Mesodermal cell (in vitro differentiated cells): ENCODE data around the gene AFAP1.

Experiments
- H3K27ac ChIP-seq: 2 replicates; pipeline ENCODE4 v1.7.0; 2013; ENCODE audit warnings: mild to moderate bottlenecking, low read depth, low read length, moderate library complexity; ENCODE audit not compliant: severe bottlenecking
- H3K36me3 ChIP-seq: 2 replicates; pipeline ENCODE4 v1.7.1; 2013; ENCODE audit warnings: mild to moderate bottlenecking, low read length, moderate library complexity; ENCODE audit not compliant: control insufficient read depth, insufficient read depth
- H3K4me1 ChIP-seq: one replicate; pipeline ENCODE4 v1.7.1; 2013; ENCODE audit warnings: mild to moderate bottlenecking, low read length; ENCODE audit not compliant: insufficient read depth, control insufficient read depth, poor library complexity, severe bottlenecking
- H3K4me3 ChIP-seq: 2 replicates; pipeline ENCODE4 v1.7.0; 2013; ENCODE audit warnings: low read length, control low read depth, mild to moderate bottlenecking; ENCODE audit not compliant: insufficient read depth, poor library complexity, severe bottlenecking; ENCODE audit errors: extremely low read depth
- H3K9me3 ChIP-seq: 2 replicates; pipeline ENCODE4 v1.7.1; 2013; ENCODE audit warnings: mild to moderate bottlenecking, low read length, moderate library complexity; ENCODE audit not compliant: control insufficient read depth
- WGBS, 2 experiments: methylation state at CpG; one replicate each; pipeline ENCODE4 v1.1.5; 2013; ENCODE audit warnings: missing lambda C conversion rate in 2 of 2; ENCODE audit not compliant: insufficient coverage in 2 of 2; 5-methylcytosine and 5-hydroxymethylcytosine counted together

The AFAP1 gene

DNA sequence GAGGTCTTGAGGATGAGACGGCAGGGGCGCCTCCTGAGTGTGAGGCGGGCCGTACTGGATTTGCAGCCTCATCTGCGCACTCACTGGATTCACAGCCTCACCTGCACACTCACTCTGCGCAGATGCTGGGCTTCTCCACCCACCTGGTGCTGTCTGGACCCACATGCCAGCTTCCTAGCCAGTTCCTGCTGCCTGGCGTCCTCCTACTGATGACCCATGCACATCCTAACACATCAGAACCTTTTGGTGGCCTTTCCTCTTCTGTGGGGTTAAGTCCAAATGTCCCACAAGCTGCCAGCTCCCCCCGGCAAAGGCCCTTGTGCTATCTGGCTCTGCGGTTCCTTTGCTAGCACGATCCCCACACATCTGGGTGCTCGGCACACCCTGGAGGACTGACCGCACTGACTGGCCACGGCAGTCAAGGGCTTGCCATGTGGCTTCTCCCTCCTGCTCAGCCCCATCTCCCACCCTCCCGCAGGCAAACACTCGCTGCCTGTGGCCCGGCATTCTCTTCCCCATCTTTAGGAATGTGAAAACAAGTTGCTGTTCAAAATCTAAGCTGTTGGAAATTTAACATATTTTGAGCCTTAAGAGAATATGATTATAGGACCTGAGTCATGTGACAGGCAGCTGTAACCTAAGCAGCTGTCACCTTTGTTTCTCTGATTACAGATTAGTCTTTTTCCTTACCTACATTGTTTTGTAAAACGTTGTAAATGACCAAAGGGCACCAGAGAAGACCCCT is 39.4 kb upstream of the AFAP1 start:
- 77 to 84% methylated on average over 14 to 16 of the region's 17 CpGs for WGBS, 2 experiments
- Histone ChIP-seq H3K4me1 (peaks cover 23% of the 10 kb centered on the region), H3K4me3 (no peak overlapping the region), H3K9me3 (no peaks in the 10 kb centered on the region), H3K27ac (no peak overlapping the region), H3K36me3 (no peaks in the 10 kb centered on the region)

DNA sequence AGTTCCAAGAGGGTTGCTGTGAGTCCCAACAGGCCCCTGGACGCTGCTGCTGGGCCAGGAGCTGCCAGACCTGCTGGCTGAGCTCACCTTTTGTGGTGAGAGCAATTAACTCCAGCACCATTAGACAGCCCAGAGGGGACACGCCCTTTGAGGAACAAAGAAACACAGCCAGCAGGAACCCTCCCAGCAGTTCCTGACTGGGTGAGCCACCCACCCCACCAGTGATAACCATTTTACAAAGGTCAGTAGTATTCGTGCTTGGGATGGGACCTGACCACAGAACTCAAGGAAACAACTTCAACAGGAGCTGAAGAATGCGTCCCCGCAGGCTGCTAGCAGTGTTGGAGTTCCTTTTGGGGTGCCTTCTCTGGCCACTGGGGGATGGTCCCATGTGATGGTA is 38.8 kb upstream of the AFAP1 start:
- WGBS, 2 experiments = 82 to 92% methylated on average over 5 of the region's 5 CpGs
- H3K36me3 ChIP-seq = no peaks in the 10 kb centered on the region
- peaks cover 23% of the 10 kb centered on the region for H3K4me1 ChIP-seq
- H3K4me3 ChIP-seq = no peak overlapping the region
- no peaks in the 10 kb centered on the region for H3K9me3 ChIP-seq
- H3K27ac ChIP-seq = no peak overlapping the region

DNA sequence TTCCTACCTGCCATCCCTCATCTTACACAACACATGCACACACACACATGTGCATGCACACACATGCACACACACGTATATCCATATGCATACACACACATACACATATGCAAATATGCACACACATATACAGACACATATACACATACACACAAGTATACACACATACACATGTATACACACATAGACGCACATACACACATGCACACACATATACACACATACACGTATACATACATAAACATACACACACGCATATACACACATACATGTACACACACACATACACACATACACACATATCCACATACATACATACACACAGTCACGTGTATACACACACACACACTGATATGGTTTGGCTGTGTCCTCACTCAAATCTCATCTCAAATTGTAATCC is 37.0 kb upstream of the AFAP1 start:
- Histone ChIP-seq H3K27ac (no peak overlapping the region), H3K36me3 (no peaks in the 10 kb centered on the region), H3K4me1 (peaks cover 27% of the 10 kb centered on the region), H3K9me3 (no peaks in the 10 kb centered on the region), H3K4me3 (no peak overlapping the region)
- WGBS, 2 experiments = 95% methylated on average over 4 to 5 of the region's 5 CpGs

DNA sequence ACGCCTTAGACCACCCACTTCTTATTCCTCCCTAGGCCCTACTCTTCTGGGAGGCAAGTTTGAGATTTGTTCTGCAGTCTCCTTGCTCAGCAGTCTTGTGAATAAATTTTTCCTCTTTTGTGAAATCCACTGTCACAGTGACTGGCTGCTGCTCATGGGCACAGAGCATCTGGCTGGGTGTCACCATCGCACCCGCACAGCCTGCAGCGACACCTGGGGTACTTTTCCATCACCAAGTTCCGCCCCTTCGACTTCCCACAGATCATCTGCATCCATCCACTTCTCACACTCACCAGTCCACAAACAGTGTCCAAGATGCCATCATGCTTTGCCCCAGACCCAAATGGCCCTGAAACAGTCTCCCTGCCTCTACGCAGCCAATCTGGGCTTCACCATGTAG is 36.4 kb upstream of the AFAP1 start:
- WGBS, 2 experiments = 87 to 95% methylated on average over 7 of the region's 7 CpGs
- Histone ChIP-seq H3K36me3 (no peaks in the 10 kb centered on the region), H3K4me1 (peaks cover 32% of the 10 kb centered on the region), H3K4me3 (no peak overlapping the region), H3K27ac (no peak overlapping the region), H3K9me3 (no peaks in the 10 kb centered on the region)

DNA sequence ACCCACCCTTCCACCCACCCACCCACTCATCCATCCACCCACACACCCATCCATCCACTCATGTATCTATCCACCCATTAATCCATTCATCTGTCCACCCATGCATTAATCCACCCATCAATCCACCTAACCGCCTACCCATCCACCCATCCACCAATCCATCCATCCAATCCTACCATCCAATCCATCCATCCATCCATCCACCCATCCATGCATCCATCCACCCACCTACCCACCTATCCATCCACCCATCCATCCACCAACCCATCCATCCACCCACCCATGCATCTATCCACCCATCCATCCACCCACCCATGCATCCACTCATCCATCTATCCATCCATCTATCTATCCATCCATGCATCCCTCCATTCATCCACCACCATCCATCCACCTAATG is 34.8 kb upstream of the AFAP1 start:
- H3K4me1 ChIP-seq = peaks cover 40% of the 10 kb centered on the region
- no peaks in the 10 kb centered on the region for H3K9me3 ChIP-seq
- H3K27ac ChIP-seq = no peak overlapping the region
- no peaks in the 10 kb centered on the region for H3K36me3 ChIP-seq
- H3K4me3 ChIP-seq = no peak overlapping the region
- WGBS, 2 experiments = 92 to 100% methylated on average over 1 of the region's 1 CpG

DNA sequence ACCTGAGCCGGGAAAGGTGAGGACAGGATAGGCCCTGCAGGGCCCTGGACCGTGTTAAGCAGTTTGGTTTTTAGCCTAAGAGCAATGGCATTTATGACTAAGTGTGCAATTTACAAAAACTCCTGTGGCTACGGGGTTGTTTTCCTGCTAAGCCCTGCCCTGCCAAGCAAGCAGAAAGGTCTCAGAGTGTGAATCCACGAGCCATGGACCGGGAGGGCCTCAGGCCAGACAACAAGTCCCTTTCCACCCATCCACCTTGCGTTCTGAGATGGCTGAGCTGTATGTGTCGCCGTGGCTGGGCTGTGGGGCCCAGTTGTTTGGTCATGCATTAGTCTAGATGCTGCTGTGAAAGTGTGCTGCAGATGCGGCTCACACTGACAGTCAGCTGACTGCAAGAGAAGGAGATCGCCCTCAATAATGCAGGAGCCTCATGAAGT is 33.9 kb upstream of the AFAP1 start:
- Histone ChIP-seq H3K4me3 (no peak overlapping the region), H3K27ac (no peak overlapping the region), H3K4me1 (peaks cover 36% of the 10 kb centered on the region), H3K9me3 (no peaks in the 10 kb centered on the region), H3K36me3 (no peaks in the 10 kb centered on the region)
- WGBS, 2 experiments = 88 to 94% methylated on average over 7 to 9 of the region's 10 CpGs

DNA sequence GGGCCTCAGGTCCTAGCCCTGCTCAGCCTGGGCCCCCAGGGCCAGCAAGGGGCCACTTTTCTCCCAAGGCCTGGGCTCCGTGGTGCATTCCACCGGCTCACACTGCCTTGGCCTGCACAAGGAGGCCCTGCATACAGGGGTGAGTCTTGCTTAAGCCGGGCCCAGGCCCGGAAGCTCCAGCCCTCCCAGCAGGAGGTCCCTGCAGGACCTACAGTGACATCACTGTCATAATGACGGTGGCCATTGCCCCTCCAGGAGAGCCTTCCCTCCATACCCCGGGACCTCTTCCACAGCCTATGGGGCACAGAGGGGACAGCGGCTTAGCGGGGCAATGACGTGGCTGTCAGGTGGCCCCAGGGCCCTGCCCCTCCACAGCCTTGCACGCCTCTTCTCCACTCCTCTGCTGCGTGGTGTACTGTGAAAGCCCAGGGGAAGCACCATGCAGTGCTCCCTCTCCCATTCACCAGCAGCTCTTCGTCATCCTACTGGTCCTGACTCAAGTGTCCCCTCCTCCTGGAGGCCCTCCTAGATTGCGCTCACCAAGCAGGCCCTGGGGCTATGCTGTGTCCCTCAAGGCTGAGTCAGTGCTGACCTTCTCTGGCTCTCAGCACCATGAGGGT is 32.3 kb upstream of the AFAP1 start:
- H3K27ac ChIP-seq = no peak overlapping the region
- H3K9me3 ChIP-seq = no peaks in the 10 kb centered on the region
- WGBS, 2 experiments = 88 to 95% methylated on average over 11 of the region's 13 CpGs
- H3K4me1 ChIP-seq = peaks cover 30% of the 10 kb centered on the region
- H3K36me3 ChIP-seq = no peaks in the 10 kb centered on the region
- no peak overlapping the region for H3K4me3 ChIP-seq

DNA sequence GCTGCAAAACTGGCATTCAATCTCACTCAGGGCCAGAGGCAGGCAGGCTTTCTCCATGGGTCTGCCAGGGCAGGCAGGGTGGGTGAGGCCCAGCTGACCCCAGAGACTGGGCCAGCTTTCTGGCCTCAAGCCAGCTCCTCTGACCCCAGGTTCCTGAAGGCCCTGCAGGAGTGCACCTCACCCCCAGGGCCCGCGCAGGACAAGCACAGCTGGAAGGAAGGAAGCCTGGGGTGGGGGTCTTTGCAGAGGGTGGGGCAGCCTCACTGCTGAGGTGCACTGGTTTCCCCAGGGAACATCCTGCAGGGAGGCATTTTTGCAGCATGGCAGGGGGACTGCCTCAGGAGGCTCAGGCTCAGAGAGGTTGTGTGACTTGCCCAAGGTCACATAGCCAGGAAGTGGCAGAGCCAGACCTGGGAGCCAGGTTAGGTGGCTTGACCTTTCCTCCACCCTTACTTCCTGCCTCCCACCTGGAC is 31.5 kb upstream of the AFAP1 start:
- Histone ChIP-seq H3K27ac (no peak overlapping the region), H3K4me1 (peaks cover 30% of the 10 kb centered on the region), H3K36me3 (no peaks in the 10 kb centered on the region), H3K4me3 (no peak overlapping the region), H3K9me3 (no peaks in the 10 kb centered on the region)
- WGBS, 2 experiments = 93% methylated on average over 2 of the region's 2 CpGs

DNA sequence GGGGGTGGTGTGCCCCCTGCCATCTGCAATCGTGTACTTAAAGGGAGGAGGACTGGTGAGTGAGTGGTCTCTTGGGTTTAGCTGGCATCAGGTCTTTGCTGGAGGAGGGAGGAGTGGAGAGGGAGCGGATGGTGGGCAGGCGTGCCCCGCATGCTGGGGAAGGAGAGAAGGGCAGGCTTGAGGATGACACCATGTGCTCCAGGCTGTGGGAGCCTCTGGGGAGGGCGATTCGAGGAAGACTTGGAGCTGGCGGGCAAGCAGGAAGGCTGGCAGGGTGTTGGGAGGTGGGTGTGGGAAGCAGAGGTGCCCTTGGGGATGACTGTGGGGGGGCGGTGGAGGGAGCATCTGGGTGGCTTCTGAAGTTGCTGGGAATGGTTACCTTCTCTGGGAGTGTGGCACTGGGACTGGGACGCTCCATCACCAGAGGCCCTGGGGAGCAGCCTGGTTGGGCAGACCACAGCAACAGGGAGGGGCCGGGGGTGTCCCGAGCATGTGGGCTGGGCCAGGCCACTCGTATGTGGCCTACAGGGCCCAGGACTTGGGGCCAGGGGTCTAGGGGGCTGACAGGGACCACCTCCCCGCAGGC is 30.8 kb upstream of the AFAP1 start:
- H3K9me3 ChIP-seq = no peaks in the 10 kb centered on the region
- WGBS, 2 experiments = 84 to 85% methylated on average over 10 to 13 of the region's 13 CpGs
- H3K4me3 ChIP-seq = no peak overlapping the region
- H3K4me1 ChIP-seq = peaks cover 30% of the 10 kb centered on the region
- H3K36me3 ChIP-seq = no peaks in the 10 kb centered on the region
- H3K27ac ChIP-seq = peak overlapping the region; percentile 88

DNA sequence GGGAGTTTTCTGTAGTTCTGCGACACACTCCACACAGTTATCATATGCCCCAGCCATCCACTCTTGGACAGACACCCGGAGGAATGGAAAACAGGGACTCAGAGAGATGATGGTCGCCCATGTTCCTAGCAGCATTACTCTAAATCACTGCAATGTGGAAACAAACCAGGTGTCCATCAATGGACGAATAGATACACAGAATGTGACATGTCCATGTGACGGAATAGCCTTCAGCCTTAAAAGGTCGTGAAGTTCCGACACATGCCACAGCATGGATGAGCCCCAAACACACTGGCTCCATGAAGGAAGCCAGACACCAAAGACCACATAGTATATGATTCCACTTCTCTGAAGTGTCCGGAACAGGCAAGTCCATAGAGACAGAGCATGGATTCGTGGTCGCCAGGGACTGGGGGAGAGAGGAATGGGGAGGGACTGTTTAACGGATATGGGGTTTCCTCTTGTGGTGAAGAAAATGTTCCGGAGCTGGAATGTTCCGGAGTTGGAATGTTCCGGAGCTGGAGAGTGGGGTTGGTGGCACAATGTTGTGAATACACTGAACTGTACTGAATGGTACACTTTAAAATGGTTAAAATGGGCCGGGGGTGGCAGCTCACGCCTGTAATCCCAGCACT is 28.7 kb upstream of the AFAP1 start:
- 80 to 94% methylated on average over 14 to 15 of the region's 16 CpGs for WGBS, 2 experiments
- H3K4me1 ChIP-seq = peaks cover 30% of the 10 kb centered on the region
- no peak overlapping the region for H3K4me3 ChIP-seq
- H3K27ac ChIP-seq = no peak overlapping the region
- no peaks in the 10 kb centered on the region for H3K9me3 ChIP-seq
- no peaks in the 10 kb centered on the region for H3K36me3 ChIP-seq
